Activated T-cell treated with anti-CD3 and anti-CD28 coated beads, Interleukin-2, amount 50 U/mL, for 72 hours (primary cell): ENCODE data around the gene ZMIZ1. TPM values are rescaled to one million over a fixed set of nuclear protein-coding genes. Genes with fewer than 3 reads are reported as not detected.

Experiments used
- ATAC-seq, 2 donors: fragments of 150-1000 bp; cut with Tn5 transposase; replicated peaks in 1 of 2; 2 replicates each; pipeline ENCODE4 v1.10.0; 2021; ENCODE audit warnings: moderate library complexity in 2 of 2, mild to moderate bottlenecking in 1 of 2
- DNase-seq, 2 donors: peaks; one replicate each; pipeline ENCODE4 v3.0.0; 2021 to 2022; ENCODE audit warnings: mixed read lengths in 1 of 2
- H3K27ac Mint-ChIP-seq: one replicate; pipeline ENCODE4 v1.8.0; 2022; ENCODE audit warnings: mild to moderate bottlenecking, moderate library complexity, mixed read lengths
- H3K27me3 Mint-ChIP-seq: one replicate; pipeline ENCODE4 v1.8.0; 2022; ENCODE audit warnings: low read depth, mixed read lengths
- H3K36me3 Mint-ChIP-seq, 2 donors: one replicate each; pipeline ENCODE4 v1.8.0; 2022; ENCODE audit warnings: mixed read lengths in 2 of 2, mild to moderate bottlenecking in 1 of 2; ENCODE audit not compliant: insufficient read depth in 2 of 2
- H3K4me1 Mint-ChIP-seq: one replicate; pipeline ENCODE4 v1.8.0; 2022; ENCODE audit warnings: low read depth, mixed read lengths
- H3K4me3 Mint-ChIP-seq, 2 donors: one replicate each; pipeline ENCODE4 v1.8.0; 2022; ENCODE audit warnings: mild to moderate bottlenecking in 2 of 2, mixed read lengths in 2 of 2, moderate library complexity in 2 of 2
- H3K9me3 Mint-ChIP-seq, 2 donors: one replicate each; pipeline ENCODE4 v1.8.0; 2022; ENCODE audit warnings: mixed read lengths in 2 of 2
- total RNA-seq, 2 donors: library from RNA; stranded (reverse); gene quantifications; one replicate each; pipeline ENCODE4 v1.2.3, GENCODE V29; 2022

ZMIZ1 gene
- total RNA-seq, 2 donors from 2014 or later, result 30.6 to 37.8 TPM

DNA sequence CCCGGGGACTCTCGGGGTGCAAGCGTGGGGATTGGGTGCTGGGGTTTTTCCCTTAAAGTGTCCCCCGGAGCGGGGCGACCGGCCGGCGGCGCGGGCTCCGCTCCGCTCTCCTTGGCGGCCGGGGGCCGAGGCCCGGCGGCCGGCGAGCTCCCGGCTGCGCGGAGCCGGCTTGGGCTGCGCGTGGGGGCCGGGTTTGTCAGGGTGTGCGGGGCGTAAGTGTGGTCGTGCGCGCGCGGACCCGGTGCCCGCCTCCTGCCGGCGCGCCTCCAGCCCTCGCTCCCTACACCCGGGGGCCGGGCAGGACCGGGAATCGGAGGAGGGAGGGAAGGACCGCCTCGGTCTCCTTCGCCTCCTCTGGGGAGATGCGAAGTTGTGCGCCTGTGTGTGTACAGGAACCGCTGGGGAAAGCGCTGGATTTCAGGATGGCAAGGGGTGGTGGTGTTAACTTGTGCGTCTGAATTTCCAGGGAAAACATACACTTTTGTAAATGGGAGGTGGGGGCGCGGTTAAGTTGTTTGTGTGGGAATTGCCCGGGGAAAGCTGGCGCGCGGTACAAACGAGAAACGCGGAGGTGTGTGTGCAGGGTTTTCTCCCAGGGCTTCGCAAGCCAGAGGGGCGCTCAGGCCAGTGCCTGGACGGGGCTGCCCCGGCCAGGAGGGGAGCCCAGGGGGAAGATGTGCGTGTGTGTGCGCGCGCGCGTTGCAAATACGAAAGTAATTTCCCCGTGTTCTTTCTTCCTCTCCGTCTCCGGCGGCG, 737 bp downstream of the ZMIZ1 start:
- H3K9me3 Mint-ChIP-seq, result no peaks in the 10 kb centered on the region
- peak overlapping the region; percentile 50 for H3K27ac Mint-ChIP-seq
- H3K27me3 Mint-ChIP-seq, result peaks cover 8% of the 10 kb centered on the region
- peak; percentile 61 to 66 for DNase-seq
- H3K4me3 Mint-ChIP-seq, result peak overlapping the region; percentile 92 to 94
- ATAC-seq, result peak; percentile 30 to 33
- peaks cover 32% of the 10 kb centered on the region for H3K4me1 Mint-ChIP-seq
- H3K36me3 Mint-ChIP-seq, result no peaks in the 10 kb centered on the region

DNA sequence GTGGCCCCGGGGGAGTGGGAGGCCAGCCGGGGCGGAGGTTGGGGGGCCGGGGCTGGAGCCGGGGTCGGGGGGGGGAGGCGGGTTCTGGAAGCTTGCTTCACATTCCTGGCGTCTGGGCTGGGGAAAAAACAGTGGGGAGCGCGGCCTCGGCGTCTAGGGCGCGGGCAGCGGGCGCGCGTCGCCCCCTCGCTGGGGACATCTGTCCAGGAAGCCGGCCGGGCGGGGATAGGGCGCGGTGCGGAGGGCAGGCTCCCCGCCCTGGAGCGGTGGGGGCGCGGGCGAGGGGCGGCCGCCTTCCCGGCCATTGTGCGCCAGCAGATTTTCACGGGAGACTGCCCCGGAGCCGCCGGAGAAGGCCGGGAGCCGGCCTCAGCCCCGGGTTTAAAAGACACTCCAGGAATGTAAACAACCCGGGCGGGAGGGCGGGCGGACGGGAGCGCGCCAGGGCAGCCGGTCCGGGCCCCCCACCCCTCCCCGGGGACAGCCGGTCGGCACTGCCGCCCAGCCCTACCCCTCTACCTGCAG, 1.4 kb downstream of the ZMIZ1 start:
- Mint-ChIP-seq H3K4me1 (peaks cover 26% of the 10 kb centered on the region), H3K27me3 (peaks cover 8% of the 10 kb centered on the region), H3K9me3 (no peaks in the 10 kb centered on the region), H3K4me3 (peak overlapping the region; percentile 92 to 94), H3K27ac (no peak overlapping the region), H3K36me3 (no peaks in the 10 kb centered on the region)
- DNase-seq (peak in 1 of 2 donors; percentile 37), ATAC-seq (peak in 1 of 2 donors; percentile 10)

DNA sequence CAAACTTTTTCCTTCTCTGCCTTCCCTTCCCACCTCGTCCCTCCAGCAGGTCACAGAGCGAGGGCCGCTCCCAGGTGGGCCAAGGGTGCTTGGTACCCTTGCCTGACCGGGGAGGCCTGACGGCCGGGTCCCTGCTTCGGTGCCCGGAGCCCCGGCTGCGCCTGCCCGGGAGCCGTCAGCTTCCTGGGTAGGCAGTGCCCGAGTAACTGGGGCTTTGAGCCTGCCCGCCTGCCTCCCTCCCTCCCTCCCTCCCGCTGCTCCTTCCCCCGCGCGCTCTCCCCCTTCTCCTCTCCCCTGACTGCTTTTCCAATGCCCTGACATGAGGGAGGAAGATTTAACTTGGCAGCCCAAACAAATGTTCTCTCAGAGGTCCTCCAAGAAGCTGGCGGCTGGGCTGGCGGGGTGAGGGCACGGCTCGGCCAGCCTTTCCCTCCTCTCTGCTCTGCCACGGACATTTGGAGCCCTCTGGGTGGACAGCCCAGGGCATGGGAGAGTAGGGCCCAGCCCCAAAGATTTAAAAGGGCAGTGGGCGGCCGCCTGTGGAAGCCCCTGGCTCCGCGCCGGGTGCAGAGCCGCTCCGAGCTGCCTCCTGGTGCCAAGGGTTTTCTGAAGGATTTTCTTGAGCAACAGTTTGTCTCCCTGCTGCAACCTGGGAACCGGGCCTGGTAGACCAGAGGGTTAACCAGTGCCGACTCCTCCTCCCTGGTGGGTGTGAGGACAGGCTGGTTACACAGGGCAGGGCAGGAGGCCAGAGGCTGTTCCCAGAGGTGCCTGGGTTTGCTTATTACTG, 2.0 kb downstream of the ZMIZ1 start:
- Mint-ChIP-seq H3K4me3 (peak overlapping the region; percentile 78 to 81), H3K36me3 (no peaks in the 10 kb centered on the region), H3K27ac (no peak overlapping the region), H3K9me3 (no peaks in the 10 kb centered on the region), H3K4me1 (peaks cover 21% of the 10 kb centered on the region), H3K27me3 (peaks cover 8% of the 10 kb centered on the region)
- ATAC-seq, result no peak
- peak; percentile 28 to 36 for DNase-seq

DNA sequence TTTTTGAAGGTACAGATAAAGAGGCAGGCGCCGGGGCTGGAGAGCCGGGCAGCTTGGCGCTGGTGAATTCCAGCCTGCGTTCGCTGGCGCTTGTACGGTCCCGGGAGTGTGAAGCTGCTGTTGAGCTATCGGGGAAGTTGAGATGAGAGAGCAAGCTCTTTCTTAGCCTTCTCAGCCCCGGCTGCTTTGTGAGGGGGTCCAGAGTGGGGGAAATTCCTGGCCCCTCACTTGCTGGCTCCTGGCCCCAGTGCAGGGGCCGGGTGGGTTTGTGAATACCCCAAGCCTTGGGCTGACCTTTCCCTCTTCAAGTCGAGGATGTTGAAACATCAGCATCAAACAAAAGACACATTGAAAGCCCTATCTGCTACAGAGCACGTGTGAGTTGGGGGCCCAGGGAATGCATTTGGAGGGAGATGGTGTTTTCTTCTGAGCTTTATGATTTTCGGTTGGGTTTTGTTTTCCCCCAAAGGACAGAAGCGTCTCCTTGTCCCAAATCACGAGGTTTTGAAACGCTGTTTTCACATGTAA, 2.7 kb downstream of the ZMIZ1 start:
- Mint-ChIP-seq H3K27me3 (peaks cover 8% of the 10 kb centered on the region), H3K9me3 (no peaks in the 10 kb centered on the region), H3K27ac (no peak overlapping the region), H3K4me1 (peaks cover 21% of the 10 kb centered on the region), H3K36me3 (no peaks in the 10 kb centered on the region), H3K4me3 (peak overlapping the region; percentile 78 to 81)
- DNase-seq, result no peak
- ATAC-seq, result no peak

DNA sequence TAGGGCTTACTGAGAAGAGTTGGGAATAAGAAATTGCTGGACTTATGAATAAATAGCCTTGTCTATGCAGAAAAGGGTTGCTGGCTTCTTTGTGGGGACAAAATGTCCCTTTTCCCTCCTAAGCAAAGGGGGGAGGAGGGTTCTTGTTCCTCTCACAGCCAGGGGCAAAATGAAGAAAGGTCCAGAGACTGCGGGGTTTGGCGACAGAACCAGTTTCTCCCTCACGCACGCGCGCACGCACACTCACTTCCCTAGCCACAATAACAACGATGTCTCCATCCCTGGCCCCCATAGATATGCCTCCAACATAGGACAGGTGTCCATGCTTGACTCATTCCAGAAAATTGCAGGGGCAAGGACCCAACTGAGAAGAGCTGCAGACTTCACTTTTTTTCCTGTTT, 3.3 kb downstream of the ZMIZ1 start:
- H3K36me3 Mint-ChIP-seq, result no peaks in the 10 kb centered on the region
- peaks cover 21% of the 10 kb centered on the region for H3K4me1 Mint-ChIP-seq

DNA sequence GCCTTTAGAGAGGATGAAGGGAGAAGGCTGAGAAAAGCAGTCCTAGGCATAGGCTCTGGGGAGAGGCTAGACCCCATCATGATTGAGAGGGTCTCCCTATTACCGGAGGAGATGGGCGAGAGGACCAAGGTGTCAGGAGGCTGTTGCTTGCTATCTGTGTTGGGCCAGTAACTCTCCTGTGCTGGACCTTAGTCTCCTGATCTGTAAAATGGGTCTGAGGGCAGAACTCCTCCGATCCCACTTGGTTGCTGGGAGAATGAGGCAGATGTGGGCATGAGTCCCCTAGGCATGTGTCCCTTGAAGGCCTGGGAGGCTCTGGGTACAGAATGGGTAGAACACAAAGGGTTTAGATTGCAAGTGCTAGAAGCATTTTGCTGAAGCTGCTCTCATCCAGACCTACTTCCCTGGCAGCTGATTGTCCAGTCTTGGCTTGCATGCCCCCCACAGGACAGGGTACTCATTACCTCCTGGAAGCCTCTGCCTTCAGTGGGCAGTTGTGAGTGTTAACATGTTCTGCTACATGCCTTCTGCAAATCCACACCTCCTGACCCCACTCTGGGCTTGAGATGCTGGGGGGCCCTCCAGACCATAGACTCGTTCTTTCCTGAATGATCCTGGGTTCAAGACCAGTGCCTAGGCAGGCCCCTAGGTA, 4.4 kb downstream of the ZMIZ1 start:
- H3K4me3 Mint-ChIP-seq, result no peak overlapping the region
- no peak for ATAC-seq
- no peaks in the 10 kb centered on the region for H3K9me3 Mint-ChIP-seq
- H3K27me3 Mint-ChIP-seq, result peaks cover 8% of the 10 kb centered on the region
- no peak for DNase-seq
- peaks cover 16% of the 10 kb centered on the region for H3K4me1 Mint-ChIP-seq
- H3K27ac Mint-ChIP-seq, result no peak overlapping the region
- H3K36me3 Mint-ChIP-seq, result no peaks in the 10 kb centered on the region

More for the DNA sequence above, 3.3 kb downstream of the ZMIZ1 start:
- Mint-ChIP-seq H3K27me3 (peaks cover 8% of the 10 kb centered on the region), H3K4me3 (no peak overlapping the region), H3K27ac (no peak overlapping the region), H3K9me3 (no peaks in the 10 kb centered on the region)
- ATAC-seq (no peak), DNase-seq (no peak)

DNA sequence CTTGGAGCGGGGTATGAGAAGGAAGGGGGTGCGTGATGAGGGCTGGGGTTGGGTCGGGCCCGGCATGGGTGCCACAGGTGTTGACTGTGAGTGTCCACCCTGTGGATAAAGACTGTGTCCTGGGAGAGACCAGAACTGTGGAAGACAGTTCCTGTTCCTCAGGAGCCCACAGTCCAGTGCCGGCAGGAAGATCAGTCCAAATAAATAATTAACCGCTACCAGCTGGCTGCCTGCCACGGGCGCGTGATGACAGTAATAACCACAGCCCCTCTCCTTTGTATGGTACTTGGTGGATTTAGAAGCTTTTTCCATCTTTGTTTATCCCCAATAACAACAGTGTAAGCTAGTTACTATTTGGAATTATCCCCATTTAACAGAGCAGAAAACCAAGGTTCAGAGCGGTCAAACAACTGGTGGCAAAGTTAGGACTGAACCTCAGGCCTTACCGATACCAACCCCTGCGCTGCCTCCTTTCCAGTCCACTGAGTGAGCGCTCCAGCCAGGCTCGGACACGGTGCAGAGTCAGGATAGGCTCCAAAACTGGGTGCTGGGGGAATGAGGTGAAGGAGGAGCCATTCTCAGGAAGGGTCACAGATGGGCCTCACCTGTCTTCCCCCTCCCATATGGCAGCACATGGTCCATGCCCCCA, 5.1 kb downstream of the ZMIZ1 start:
- ATAC-seq (no peak), DNase-seq (no peak)
- H3K4me1 Mint-ChIP-seq, result peaks cover 16% of the 10 kb centered on the region
- no peaks in the 10 kb centered on the region for H3K9me3 Mint-ChIP-seq
- H3K27ac Mint-ChIP-seq, result no peak overlapping the region
- peaks cover 8% of the 10 kb centered on the region for H3K27me3 Mint-ChIP-seq
- no peaks in the 10 kb centered on the region for H3K36me3 Mint-ChIP-seq
- H3K4me3 Mint-ChIP-seq, result no peak overlapping the region

DNA sequence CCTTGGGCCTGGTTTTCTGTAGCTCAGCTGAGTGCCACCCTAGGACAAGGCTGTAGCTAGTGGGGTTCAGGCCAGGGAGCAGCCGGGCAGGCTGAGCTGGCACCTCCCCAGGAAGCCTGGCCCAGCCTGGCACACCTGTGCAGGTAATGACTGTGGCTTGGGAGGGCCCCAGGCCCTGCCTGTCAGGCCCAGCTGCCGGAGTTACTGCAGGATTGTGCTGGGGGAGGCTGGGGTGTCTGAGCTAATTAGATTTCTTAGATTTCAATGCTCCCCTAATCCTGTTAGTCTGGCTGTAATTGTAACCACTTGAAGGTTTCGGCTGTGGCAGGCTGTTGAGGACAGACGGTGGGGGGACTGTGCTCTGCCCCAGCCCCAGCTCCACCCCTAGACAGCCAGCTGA, 6.0 kb downstream of the ZMIZ1 start:
- Mint-ChIP-seq H3K36me3 (no peaks in the 10 kb centered on the region), H3K9me3 (no peaks in the 10 kb centered on the region), H3K4me1 (peaks cover 16% of the 10 kb centered on the region), H3K27me3 (peaks cover 8% of the 10 kb centered on the region), H3K4me3 (no peak overlapping the region), H3K27ac (no peak overlapping the region)
- DNase-seq (no peak), ATAC-seq (no peak)

DNA sequence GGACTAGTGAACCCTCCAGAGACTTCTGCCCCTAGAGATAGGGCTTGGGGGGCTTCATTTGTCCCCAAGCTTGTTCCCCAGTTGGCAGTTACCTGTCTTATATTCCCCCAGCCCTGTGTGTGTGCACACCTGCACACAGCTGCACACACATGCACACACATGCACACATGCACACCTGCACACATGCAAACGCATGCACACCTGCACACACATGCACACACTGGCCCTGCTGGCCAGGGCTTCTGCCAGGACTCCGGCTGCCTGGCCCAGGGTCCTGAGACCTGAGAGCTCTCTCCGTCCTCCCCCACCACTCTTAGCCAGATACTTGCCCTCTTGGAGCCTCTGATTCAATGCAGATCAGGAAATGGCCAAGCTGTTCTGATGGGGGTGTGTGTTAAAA, 6.7 kb downstream of the ZMIZ1 start:
- Mint-ChIP-seq H3K27me3 (peaks cover 8% of the 10 kb centered on the region), H3K27ac (no peak overlapping the region), H3K4me3 (no peak overlapping the region), H3K4me1 (peaks cover 16% of the 10 kb centered on the region), H3K9me3 (no peaks in the 10 kb centered on the region), H3K36me3 (no peaks in the 10 kb centered on the region)
- no peak for DNase-seq
- no peak for ATAC-seq

DNA sequence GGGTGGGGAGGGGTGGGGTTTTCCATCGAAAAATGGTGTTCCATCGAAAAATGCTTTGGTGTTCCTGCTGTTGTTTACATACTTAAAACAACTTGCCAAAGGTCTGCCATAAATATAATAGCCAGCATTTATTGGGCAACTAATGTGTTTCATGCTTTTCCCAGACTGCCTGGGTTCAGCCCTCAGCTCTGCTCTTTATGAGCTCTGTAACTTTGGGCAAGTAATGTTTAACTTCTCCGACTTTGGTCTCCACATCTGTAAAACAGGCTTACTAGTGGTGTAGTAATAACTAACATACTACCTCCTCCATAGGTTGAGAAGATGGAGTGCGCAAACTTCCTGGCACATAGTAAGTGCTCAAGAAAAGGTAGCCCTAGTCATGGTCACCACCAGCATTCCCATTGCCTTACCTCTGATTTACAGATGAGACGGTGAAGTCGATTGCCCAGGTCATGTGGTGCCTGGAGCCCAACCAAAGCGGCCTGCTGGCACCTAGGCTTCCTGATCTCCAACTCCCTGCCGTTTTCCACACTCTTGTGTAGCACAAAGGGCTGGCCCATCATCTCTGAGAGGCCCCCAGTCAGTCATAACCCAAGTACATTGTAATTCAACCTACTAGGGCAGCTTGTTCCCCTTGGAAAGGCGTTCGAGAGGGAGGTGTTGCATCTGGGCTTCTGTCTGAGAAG, 8.9 kb downstream of the ZMIZ1 start:
- no peak for ATAC-seq
- no peak overlapping the region for H3K27ac Mint-ChIP-seq
- H3K9me3 Mint-ChIP-seq, result no peaks in the 10 kb centered on the region
- H3K36me3 Mint-ChIP-seq, result no peaks in the 10 kb centered on the region
- DNase-seq, result no peak
- no peaks in the 10 kb centered on the region for H3K4me1 Mint-ChIP-seq
- H3K27me3 Mint-ChIP-seq, result no peaks in the 10 kb centered on the region
- H3K4me3 Mint-ChIP-seq, result no peak overlapping the region

DNA sequence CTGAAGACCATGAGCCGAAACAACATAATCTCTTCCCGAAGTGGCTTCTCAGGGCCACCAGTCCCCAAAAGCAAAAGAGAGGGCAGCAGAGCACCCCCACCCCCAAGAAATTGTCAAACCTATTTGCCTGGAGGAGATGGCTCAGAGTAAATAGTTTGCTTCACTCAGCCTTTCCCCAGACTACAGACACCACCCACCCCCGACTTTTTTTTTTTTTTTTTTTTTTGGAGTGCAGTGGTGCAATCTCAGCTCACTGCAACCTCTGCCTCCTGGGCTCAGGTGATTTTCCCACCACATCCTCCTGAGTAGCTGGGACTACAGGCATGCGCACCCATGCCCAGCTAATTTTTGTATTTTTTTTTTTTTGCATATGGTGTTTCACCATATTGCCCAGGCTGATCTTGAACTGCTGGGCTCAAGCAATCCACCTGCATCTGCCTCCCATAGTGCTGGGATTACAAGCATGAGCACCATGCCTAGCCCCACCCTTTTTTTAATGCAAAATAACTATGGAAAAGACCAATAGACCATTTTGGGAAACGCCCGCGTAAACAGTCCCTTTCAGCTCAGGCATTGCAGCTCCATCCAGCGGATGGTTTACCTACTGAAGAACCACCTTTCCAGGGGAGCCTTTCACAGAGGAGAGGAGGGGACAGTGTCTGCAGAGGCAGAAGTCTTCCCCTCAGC, 9.7 kb downstream of the ZMIZ1 start:
- H3K36me3 Mint-ChIP-seq, result no peaks in the 10 kb centered on the region
- H3K27me3 Mint-ChIP-seq, result no peaks in the 10 kb centered on the region
- DNase-seq (no peak), ATAC-seq (no peak)
- H3K27ac Mint-ChIP-seq, result no peak overlapping the region
- no peaks in the 10 kb centered on the region for H3K9me3 Mint-ChIP-seq
- no peak overlapping the region for H3K4me3 Mint-ChIP-seq
- peaks cover 6% of the 10 kb centered on the region for H3K4me1 Mint-ChIP-seq

DNA sequence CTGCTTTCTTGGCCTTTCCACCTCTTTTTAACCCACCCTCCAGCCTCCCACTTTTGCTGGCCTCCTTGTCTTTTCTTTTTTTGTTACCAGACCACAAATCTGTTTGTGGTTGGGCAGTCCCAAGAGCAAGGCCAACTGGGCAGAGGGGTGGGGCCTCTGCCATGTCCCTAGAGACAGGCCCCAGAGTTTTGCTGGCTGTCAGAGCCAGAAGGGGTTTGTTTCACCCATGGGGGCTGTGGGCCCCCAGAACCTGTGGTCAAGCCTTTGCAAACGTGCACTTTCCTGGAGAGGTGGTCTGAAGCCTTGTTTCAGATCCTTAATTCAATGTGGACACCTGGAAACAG, 10.3 kb downstream of the ZMIZ1 start:
- no peaks in the 10 kb centered on the region for H3K9me3 Mint-ChIP-seq
- H3K27ac Mint-ChIP-seq, result no peak overlapping the region
- DNase-seq (no peak), ATAC-seq (no peak)
- H3K4me3 Mint-ChIP-seq, result no peak overlapping the region
- peaks cover 10% of the 10 kb centered on the region for H3K4me1 Mint-ChIP-seq
- no peaks in the 10 kb centered on the region for H3K27me3 Mint-ChIP-seq
- no peaks in the 10 kb centered on the region for H3K36me3 Mint-ChIP-seq
